Neural progenitor cell (in vitro differentiated cells): ENCODE measurements around the gene GASK1A. TPM values are rescaled to one million over a fixed set of nuclear protein-coding genes. Genes with fewer than 3 reads are reported as not detected.

Source experiments
- DNase-seq: peaks from one replicate; pipeline ENCODE4 v3.0.0-alpha.2; 2016; ENCODE audit warnings: low spot score
- H2AFZ ChIP-seq: fragments of 200-600 bp; sonication (generic); replicated peaks from 2 replicates; pipeline ENCODE4 v1.6.1; 2016; ENCODE audit warnings: antibody characterized with exemption
- H3F3A ChIP-seq: fragments of 200-600 bp; sonication (generic); 2 replicates; pipeline ENCODE4 v1.6.1; 2016; ENCODE audit warnings: antibody characterized with exemption, low read depth
- H3K27ac ChIP-seq: fragments of 200-600 bp; sonication (generic); 2 replicates; pipeline ENCODE4 v1.5.1; 2016; ENCODE audit warnings: mild to moderate bottlenecking
- H3K27me3 ChIP-seq: fragments of 200-600 bp; sonication (generic); 2 replicates; pipeline ENCODE4 v1.6.1; 2016; ENCODE audit warnings: mild to moderate bottlenecking, moderate library complexity
- H3K36me3 ChIP-seq: fragments of 200-600 bp; sonication (generic); 2 replicates; pipeline ENCODE4 v1.5.1; 2016
- H3K4me1 ChIP-seq: fragments of 200-600 bp; sonication (generic); 2 replicates; pipeline ENCODE4 v1.6.1; 2016; ENCODE audit warnings: mixed run types
- H3K4me2 ChIP-seq: fragments of 200-600 bp; sonication (generic); 2 replicates; pipeline ENCODE4 v1.6.1; 2016
- H3K4me3 ChIP-seq: fragments of 200-600 bp; sonication (generic); 2 replicates; pipeline ENCODE4 v1.5.1; 2016
- H3K79me2 ChIP-seq: fragments of 200-600 bp; sonication (generic); 2 replicates; pipeline ENCODE4 v1.6.1; 2016; ENCODE audit warnings: low read depth
- H3K9ac ChIP-seq: fragments of 200-600 bp; sonication (generic); 2 replicates; pipeline ENCODE4 v1.6.1; 2016
- H3K9me3 ChIP-seq: fragments of 200-600 bp; sonication (generic); 2 replicates; pipeline ENCODE4 v1.5.1; 2016; ENCODE audit warnings: low read depth
- H4K20me1 ChIP-seq: fragments of 200-600 bp; sonication (generic); 2 replicates; pipeline ENCODE4 v1.6.1; 2016; ENCODE audit warnings: low read depth
- H3K27ac Mint-ChIP-seq: 3 replicates; pipeline ENCODE4 v1.8.0; 2021; ENCODE audit warnings: mixed read lengths
- H3K27me3 Mint-ChIP-seq: 2 replicates; pipeline ENCODE4 v1.8.0; 2022; ENCODE audit warnings: low read depth, mild to moderate bottlenecking, inconsistent platforms, moderate library complexity, mixed read lengths; ENCODE audit not compliant: insufficient read depth
- H3K36me3 Mint-ChIP-seq: 3 replicates; pipeline ENCODE4 v1.8.0; 2021; ENCODE audit warnings: mixed read lengths
- H3K4me1 Mint-ChIP-seq: 3 replicates; pipeline ENCODE4 v1.8.0; 2021; ENCODE audit warnings: mixed read lengths
- H3K4me3 Mint-ChIP-seq: 3 replicates; pipeline ENCODE4 v1.8.0; 2021; ENCODE audit warnings: mild to moderate bottlenecking, moderate library complexity, mixed read lengths
- H3K9me3 Mint-ChIP-seq: 3 replicates; pipeline ENCODE4 v1.8.0; 2020; ENCODE audit warnings: mixed read lengths
- CTCF ChIP-seq: fragments of 200-600 bp; sonication (generic); IDR thresholded peaks from 2 replicates; pipeline ENCODE4 v1.5.1; 2017; ENCODE audit warnings: antibody characterized with exemption, mild to moderate bottlenecking
- EZH2 ChIP-seq: fragments of 200-600 bp; sonication (generic); IDR thresholded peaks from 2 replicates; pipeline ENCODE4 v1.6.1; 2017; ENCODE audit warnings: antibody characterized with exemption, mild to moderate bottlenecking, moderate library complexity
- EZH2phosphoT487 ChIP-seq: fragments of 200-600 bp; sonication (generic); IDR thresholded peaks from 2 replicates; pipeline ENCODE4 v1.6.1; 2017; ENCODE audit warnings: antibody characterized with exemption
- total RNA-seq: library from RNA; depleted of rRNA; stranded (reverse); fragments of >200 nt; gene quantifications from 2 replicates; pipeline ENCODE4 v1.2.3, GENCODE V29; 2015; ENCODE audit warnings: low replicate concordance

GASK1A gene
- total RNA-seq, 1 donor from 2014 or later, result 3.9 TPM

GRCh38 chr3:43082457-43082856, 103.3 kb downstream of the GASK1A start:
- Mint-ChIP-seq H3K27me3 (peaks cover 2% of the 10 kb centered on the region), H3K9me3 (no peaks in the 10 kb centered on the region), H3K36me3 (peaks cover 22% of the 10 kb centered on the region), H3K4me1 (no peaks in the 10 kb centered on the region), H3K4me3 (no peak overlapping the region), H3K27ac (no peak overlapping the region)
- no peak overlapping the region for H3K4me2 ChIP-seq
- no peaks in the 10 kb centered on the region for H3K27me3 ChIP-seq
- H3K36me3 ChIP-seq, result no peaks in the 10 kb centered on the region
- no peaks in the 10 kb centered on the region for H3F3A ChIP-seq
- no peak overlapping the region for H2AFZ ChIP-seq
- H3K4me3 ChIP-seq, result no peak overlapping the region
- TF ChIP-seq EZH2, result no peak
- TF ChIP-seq EZH2phosphoT487, result no peak
- no peak for TF ChIP-seq CTCF
- H3K27ac ChIP-seq, result no peak overlapping the region
- H4K20me1 ChIP-seq, result no peaks in the 10 kb centered on the region
- H3K9me3 ChIP-seq, result no peaks in the 10 kb centered on the region
- H3K79me2 ChIP-seq, result no peaks in the 10 kb centered on the region
- no peaks in the 10 kb centered on the region for H3K4me1 ChIP-seq
- no peak for DNase-seq
- no peak overlapping the region for H3K9ac ChIP-seq

GRCh38 chr3:43086460-43087165, 107.5 kb downstream of the GASK1A start:
- H4K20me1 ChIP-seq, result no peaks in the 10 kb centered on the region
- H3K4me1 ChIP-seq, result no peaks in the 10 kb centered on the region
- no peak overlapping the region for H2AFZ ChIP-seq
- TF ChIP-seq EZH2 (no peak), EZH2phosphoT487 (no peak), CTCF (no peak)
- no peaks in the 10 kb centered on the region for H3F3A ChIP-seq
- H3K27me3 Mint-ChIP-seq, result no peaks in the 10 kb centered on the region
- no peak for DNase-seq
- H3K36me3 ChIP-seq, result no peaks in the 10 kb centered on the region
- no peak overlapping the region for H3K4me3 ChIP-seq
- H3K79me2 ChIP-seq, result no peaks in the 10 kb centered on the region
- peaks cover 8% of the 10 kb centered on the region for H3K36me3 Mint-ChIP-seq
- no peak overlapping the region for H3K27ac ChIP-seq
- no peaks in the 10 kb centered on the region for H3K4me1 Mint-ChIP-seq
- no peaks in the 10 kb centered on the region for H3K9me3 ChIP-seq
- no peak overlapping the region for H3K27ac Mint-ChIP-seq
- H3K4me3 Mint-ChIP-seq, result no peak overlapping the region
- H3K9me3 Mint-ChIP-seq, result no peaks in the 10 kb centered on the region
- no peaks in the 10 kb centered on the region for H3K27me3 ChIP-seq
- H3K9ac ChIP-seq, result no peak overlapping the region
- H3K4me2 ChIP-seq, result no peak overlapping the region

- H3K4me3 Mint-ChIP-seq, result no peak overlapping the region
- H3K4me2 ChIP-seq, result no peak overlapping the region
- H3K4me3 ChIP-seq, result no peak overlapping the region
- H3K4me1 Mint-ChIP-seq, result no peaks in the 10 kb centered on the region
- no peak overlapping the region for H3K9ac ChIP-seq
- no peaks in the 10 kb centered on the region for H3K27me3 Mint-ChIP-seq
- H3K9me3 ChIP-seq, result no peaks in the 10 kb centered on the region
- H3K36me3 ChIP-seq, result no peaks in the 10 kb centered on the region
- H2AFZ ChIP-seq, result no peak overlapping the region
- H3K27ac Mint-ChIP-seq, result no peak overlapping the region
- H3K9me3 Mint-ChIP-seq, result no peaks in the 10 kb centered on the region
- no peak for DNase-seq
- H3K79me2 ChIP-seq, result no peaks in the 10 kb centered on the region
- no peaks in the 10 kb centered on the region for H3K27me3 ChIP-seq
- H3K27ac ChIP-seq, result no peak overlapping the region
- TF ChIP-seq EZH2, result no peak
- TF ChIP-seq EZH2phosphoT487, result no peak
- no peak for TF ChIP-seq CTCF
- H3K36me3 Mint-ChIP-seq, result peaks cover 8% of the 10 kb centered on the region
- H3F3A ChIP-seq, result no peaks in the 10 kb centered on the region
- H3K4me1 ChIP-seq, result no peaks in the 10 kb centered on the region
- no peaks in the 10 kb centered on the region for H4K20me1 ChIP-seq
These were observed 108.2 kb downstream of the GASK1A start for GRCh38 chr3:43087249-43087776.
